Limb (tissue), 2 donors: ENCODE measurements around the gene CBR4.

ENCODE experiments used
- DNase-seq, 2 donors: peaks; one replicate each; pipeline ENCODE4 v3.0.0-alpha.2; 2016; ENCODE audit errors: extremely low spot score in 2 of 2

CBR4 gene

GRCh38 chr4:169033660-169034059 lies 23.6 kb upstream of the CBR4 start:
- DNase-seq, result no peak

GRCh38 chr4:169032883-169033645 lies 23.0 kb upstream of the CBR4 start:
- DNase-seq, result no peak

GRCh38 chr4:169032194-169032593 lies 22.1 kb upstream of the CBR4 start:
- DNase-seq, result no peak

- no peak for DNase-seq
Measured at GRCh38 chr4:169031392-169031791, 21.3 kb upstream of the CBR4 start.

- DNase-seq, result no peak
Measured at GRCh38 chr4:169030562-169030982, 20.5 kb upstream of the CBR4 start.

- no peak for DNase-seq
Measured at GRCh38 chr4:169029947-169030346, 19.9 kb upstream of the CBR4 start.

- no peak for DNase-seq
Measured at GRCh38 chr4:169027663-169028062, 17.6 kb upstream of the CBR4 start.

- no peak for DNase-seq
Measured at GRCh38 chr4:169025184-169025583, 15.1 kb upstream of the CBR4 start.

GRCh38 chr4:169024762-169025161 lies 14.7 kb upstream of the CBR4 start:
- DNase-seq, result peak in 1 of 2 donors; percentile 52

GRCh38 chr4:169018406-169018805 lies 8.4 kb upstream of the CBR4 start:
- DNase-seq, result no peak

- DNase-seq, result no peak
Measured at GRCh38 chr4:169017971-169018370, 7.9 kb upstream of the CBR4 start.

GRCh38 chr4:169015186-169015623 lies 5.2 kb upstream of the CBR4 start:
- peak in 1 of 2 donors; percentile 54 for DNase-seq

- no peak for DNase-seq
Measured at GRCh38 chr4:169014586-169014985, 4.5 kb upstream of the CBR4 start.

- no peak for DNase-seq
Measured at GRCh38 chr4:169013396-169013795, 3.3 kb upstream of the CBR4 start.

- no peak for DNase-seq
Measured at GRCh38 chr4:169012049-169012448, 2.0 kb upstream of the CBR4 start.

GRCh38 chr4:169009286-169010124 lies 550 bp downstream of the CBR4 start:
- DNase-seq, result peak; percentile 51 to 83

GRCh38 chr4:169005453-169006099 lies 4.5 kb downstream of the CBR4 start:
- no peak for DNase-seq

- DNase-seq, result no peak
Measured at GRCh38 chr4:169000315-169000714, 9.7 kb downstream of the CBR4 start.

GRCh38 chr4:168999809-169000208 lies 10.2 kb downstream of the CBR4 start:
- no peak for DNase-seq

- DNase-seq, result no peak
Measured at GRCh38 chr4:168998596-168998995, 11.5 kb downstream of the CBR4 start.

- peak in 1 of 2 donors; percentile 43 for DNase-seq
Measured at GRCh38 chr4:168995537-168996295, 14.3 kb downstream of the CBR4 start.
